Left lung (tissue), 10 donors: ENCODE measurements around the gene ATP10A. TPM values are rescaled to one million over a fixed set of nuclear protein-coding genes. Genes with fewer than 3 reads are reported as not detected.

Source experiments
- ATAC-seq: fragments of 200-7000 bp; cut with Tn5 transposase; one replicate; pipeline ENCODE4 v1.9.1; 2020; ENCODE audit warnings: moderate library complexity
- DNase-seq, 4 donors: peaks; one replicate each; pipeline ENCODE4 v3.0.0-alpha.2; 2013 to 2020
- H3K27ac ChIP-seq, 2 donors: fragments of 200-600 bp; sonication (generic) in 1 of 2; one replicate each; pipeline versions ENCODE4 v1.5.0 to v1.8.0; 2020 to 2021
- H3K27me3 ChIP-seq, 2 donors: fragments of 200-600 bp; sonication (generic) in 1 of 2; one replicate each; pipeline versions ENCODE4 v1.5.0 to v1.8.0; 2020 to 2021
- H3K36me3 ChIP-seq, 2 donors: fragments of 200-600 bp; sonication (generic) in 1 of 2; one replicate each; pipeline versions ENCODE4 v1.5.0 to v1.8.0; 2020 to 2021
- H3K4me1 ChIP-seq, 2 donors: fragments of 200-600 bp; one replicate each; pipeline ENCODE4 v1.8.0; 2021
- H3K4me3 ChIP-seq, 2 donors: fragments of 200-600 bp; sonication (generic) in 1 of 2; one replicate each; pipeline versions ENCODE4 v1.5.0 to v1.8.0; 2020 to 2021; ENCODE audit warnings: mild to moderate bottlenecking in 1 of 2
- H3K9me3 ChIP-seq, 2 donors: fragments of 200-600 bp; sonication (generic) in 1 of 2; one replicate each; pipeline versions ENCODE4 v1.5.0 to v1.8.0; 2020 to 2021
- CTCF ChIP-seq, 2 donors: fragments of 200-600 bp; sonication (generic) in 1 of 2; IDR thresholded peaks; one replicate each; pipeline versions ENCODE4 v1.5.0 to v1.8.0; 2021; ENCODE audit warnings: antibody characterized with exemption in 2 of 2
- intact Hi-C, 2 donors: fragments of 100-400 bp; cut with DNase I; formaldehyde crosslinking; loops; one replicate each; pipeline versions ENCODE4 v1.11.2 to v1.14.2; 2022
- polyA plus RNA-seq, 6 donors: library from polyadenylated mRNA; unstranded; fragments of 120-200 nt; gene quantifications; one replicate each; pipeline ENCODE4 v1.2.1, GENCODE V29; 2013; ENCODE audit not compliant: insufficient read length in 6 of 6
- total RNA-seq, 2 donors: library from RNA; stranded (reverse); fragmentation: NEBNext Ultra II Directional; extraction: Animal tissue kit (Norgen Biotek cat#: 25700); gene quantifications; one replicate each; pipeline ENCODE4 v1.2.1, GENCODE V29; 2021
- donor health status: DM: no; HTN: yes; CAD: no.
- donor health status: DM: no; HTN: no; CAD: no.

The ATP10A gene
- total and polyA plus RNA-seq, 8 donors, result 0.70 to 46.1 (median 0.87) TPM

GRCh38 chr15:25668236-25668795 lies 194.8 kb downstream of the ATP10A start:
- intact Hi-C loops, result no loop called here
- DNase-seq, result no peak
- no peak for ATAC-seq
- Histone ChIP-seq H3K4me3 (no peak overlapping the region), H3K4me1 (peaks cover 0 to 7% of the 10 kb centered on the region in 2 donors), H3K27ac (no peak overlapping the region), H3K27me3 (peaks cover 0 to 37% of the 10 kb centered on the region in 2 donors), H3K9me3 (no peaks in the 10 kb centered on the region), H3K36me3 (no peaks in the 10 kb centered on the region)
- TF ChIP-seq CTCF (IDR thresholded peaks at IDR 0.05), result no peak

GRCh38 chr15:25667829-25668228 lies 195.3 kb downstream of the ATP10A start:
- Histone ChIP-seq H3K4me1 (peaks cover 0 to 7% of the 10 kb centered on the region in 2 donors), H3K27ac (no peak overlapping the region), H3K9me3 (no peaks in the 10 kb centered on the region), H3K27me3 (peaks cover 0 to 37% of the 10 kb centered on the region in 2 donors), H3K36me3 (no peaks in the 10 kb centered on the region), H3K4me3 (no peak overlapping the region)
- intact Hi-C loops, result no loop called here
- no peak for TF ChIP-seq CTCF (IDR thresholded peaks at IDR 0.05)
- ATAC-seq (no peak), DNase-seq (no peak)

GRCh38 chr15:25665913-25666312 lies 197.2 kb downstream of the ATP10A start:
- Histone ChIP-seq H3K27me3 (peaks cover 0 to 30% of the 10 kb centered on the region in 2 donors), H3K9me3 (no peaks in the 10 kb centered on the region), H3K4me3 (no peak overlapping the region), H3K27ac (no peak overlapping the region), H3K4me1 (peaks cover 0 to 7% of the 10 kb centered on the region in 2 donors), H3K36me3 (no peaks in the 10 kb centered on the region)
- DNase-seq (no peak), ATAC-seq (no peak)
- intact Hi-C loops, result no loop called here
- TF ChIP-seq CTCF (IDR thresholded peaks at IDR 0.05), result no peak

- Histone ChIP-seq H3K4me3 (no peak overlapping the region), H3K4me1 (no peaks in the 10 kb centered on the region), H3K27me3 (peaks cover 0 to 18% of the 10 kb centered on the region in 2 donors), H3K9me3 (no peaks in the 10 kb centered on the region), H3K27ac (no peak overlapping the region), H3K36me3 (no peaks in the 10 kb centered on the region)
- intact Hi-C loops, result no loop called here
- DNase-seq (no peak), ATAC-seq (no peak)
- TF ChIP-seq CTCF (IDR thresholded peaks at IDR 0.05), result no peak
Observed at GRCh38 chr15:25664761-25665160, 198.4 kb downstream of the ATP10A start.

- DNase-seq (no peak), ATAC-seq (peak; percentile 76)
- TF ChIP-seq CTCF (IDR thresholded peaks at IDR 0.05), result no peak
- Histone ChIP-seq H3K27ac (no peak overlapping the region), H3K4me1 (no peaks in the 10 kb centered on the region), H3K9me3 (no peaks in the 10 kb centered on the region), H3K36me3 (no peaks in the 10 kb centered on the region), H3K27me3 (peaks cover 0 to 18% of the 10 kb centered on the region in 2 donors), H3K4me3 (no peak overlapping the region)
- intact Hi-C loops, result no loop called here
Observed at GRCh38 chr15:25663515-25663914, 199.6 kb downstream of the ATP10A start.
